GM12891 (cell line): ENCODE results near the gene SYNDIG1.

Source experiments
- PAX5 ChIP-seq: IDR thresholded peaks from 2 replicates; pipeline ENCODE4 v1.6.1; 2011; ENCODE audit warnings: low read length, moderate library complexity, mild to moderate bottlenecking; ENCODE audit not compliant: insufficient read depth, severe bottlenecking
- POLR2A ChIP-seq: IDR thresholded peaks from 2 replicates; pipeline ENCODE4 v1.6.1; 2011; ENCODE audit warnings: low read depth, low read length, control low read depth
- POLR2AphosphoS5 ChIP-seq: IDR thresholded peaks from 2 replicates; pipeline ENCODE4 v1.6.1; 2011; ENCODE audit warnings: low read depth, low read length, control low read depth
- POU2F2 ChIP-seq: IDR thresholded peaks from 2 replicates; pipeline ENCODE4 v1.6.1; 2011; ENCODE audit warnings: low read depth, mild to moderate bottlenecking, control low read depth, low read length, moderate library complexity
- SPI1 ChIP-seq: IDR thresholded peaks from 2 replicates; pipeline ENCODE4 v1.6.1; 2011; ENCODE audit warnings: low read depth, low read length, control low read depth
- TAF1 ChIP-seq: IDR thresholded peaks from 2 replicates; pipeline ENCODE4 v1.6.1; 2011; ENCODE audit warnings: low read depth, low read length, control low read depth

GRCh38 chr20:24567508-24567907 lies 98.1 kb downstream of the SYNDIG1 start:
- TF ChIP-seq POLR2A (no peak), POLR2AphosphoS5 (no peak), POU2F2 (no peak), TAF1 (no peak), SPI1 (no peak), PAX5 (no peak)
